ENCODE measurements around the gene ASTN2. TPM values are rescaled to one million over a fixed set of nuclear protein-coding genes. Genes with fewer than 3 reads are reported as not detected.

Gene ASTN2
- total RNA-seq, 1 donor from 2014 or later, result 12.2 TPM

- no peaks in the 10 kb centered on the region for H3K36me3 ChIP-seq (ENCODE audit: control insufficient read depth, insufficient read depth, low read length)
- peak; percentile 10 for DNase-seq (ENCODE audit: low read depth)
- TF ChIP-seq CTCF (IDR thresholded peaks at IDR 0.05; ENCODE audit: insufficient read depth, low read length, poor library complexity, severe bottlenecking), result no peak
Measured at GRCh38 chr9:117000196-117000723, 414.6 kb downstream of the ASTN2 start.

GRCh38 chr9:116998305-116998704 lies 416.6 kb downstream of the ASTN2 start:
- Histone ChIP-seq H3K27me3 (ENCODE audit: control insufficient read depth, insufficient read depth, low read length) (no peaks in the 10 kb centered on the region), H3K36me3 (ENCODE audit: control insufficient read depth, insufficient read depth, low read length) (no peaks in the 10 kb centered on the region), H3K4me3 (ENCODE audit: low read depth, low read length) (no peak overlapping the region)
- DNase-seq (ENCODE audit: low read depth), result no peak
- no peak for TF ChIP-seq CTCF (IDR thresholded peaks at IDR 0.05; ENCODE audit: insufficient read depth, low read length, poor library complexity, severe bottlenecking)

More at GRCh38 chr9:117000196-117000723, 414.6 kb downstream of the ASTN2 start:
- no peak overlapping the region for H3K4me3 ChIP-seq (ENCODE audit: low read depth, low read length)
- H3K27me3 ChIP-seq (ENCODE audit: control insufficient read depth, insufficient read depth, low read length), result no peaks in the 10 kb centered on the region

GRCh38 chr9:116992865-116993264 lies 422.0 kb downstream of the ASTN2 start:
- H3K4me3 ChIP-seq (ENCODE audit: low read depth, low read length), result no peak overlapping the region
- DNase-seq (ENCODE audit: low read depth), result no peak
- no peaks in the 10 kb centered on the region for H3K27me3 ChIP-seq (ENCODE audit: control insufficient read depth, insufficient read depth, low read length)
- no peaks in the 10 kb centered on the region for H3K36me3 ChIP-seq (ENCODE audit: control insufficient read depth, insufficient read depth, low read length)
- TF ChIP-seq CTCF (IDR thresholded peaks at IDR 0.05; ENCODE audit: insufficient read depth, low read length, poor library complexity, severe bottlenecking), result no peak

GRCh38 chr9:116991051-116991450 lies 423.8 kb downstream of the ASTN2 start:
- H3K4me3 ChIP-seq (ENCODE audit: low read depth, low read length), result no peak overlapping the region
- no peak for DNase-seq (ENCODE audit: low read depth)

GRCh38 chr9:116990592-116990991 lies 424.3 kb downstream of the ASTN2 start:
- Histone ChIP-seq H3K4me3 (ENCODE audit: low read depth, low read length) (no peak overlapping the region), H3K27me3 (ENCODE audit: control insufficient read depth, insufficient read depth, low read length) (no peaks in the 10 kb centered on the region), H3K36me3 (ENCODE audit: control insufficient read depth, insufficient read depth, low read length) (no peaks in the 10 kb centered on the region)
- DNase-seq (ENCODE audit: low read depth), result peak; percentile 7
- TF ChIP-seq CTCF (IDR thresholded peaks at IDR 0.05; ENCODE audit: insufficient read depth, low read length, poor library complexity, severe bottlenecking), result no peak

More at GRCh38 chr9:116991051-116991450, 423.8 kb downstream of the ASTN2 start:
- Histone ChIP-seq H3K36me3 (ENCODE audit: control insufficient read depth, insufficient read depth, low read length) (no peaks in the 10 kb centered on the region), H3K27me3 (ENCODE audit: control insufficient read depth, insufficient read depth, low read length) (no peaks in the 10 kb centered on the region)
- TF ChIP-seq CTCF (IDR thresholded peaks at IDR 0.05; ENCODE audit: insufficient read depth, low read length, poor library complexity, severe bottlenecking), result no peak
